Activated CD8-positive, alpha-beta memory T cell treated with anti-CD3 and anti-CD28 coated beads for 1 hour (primary cell): ENCODE results near the gene HOXB4.

Experiments
- DNase-seq, 2 donors: peaks; one replicate each; pipeline ENCODE4 v3.0.0-alpha.2; 2020; ENCODE audit warnings: low read depth in 1 of 2; ENCODE audit errors: extremely low read depth in 1 of 2

Gene HOXB4

GRCh38 chr17:48561884-48562810 lies 16.0 kb downstream of the HOXB4 start:
- DNase-seq = no peak

GRCh38 chr17:48559840-48560817 lies 18.0 kb downstream of the HOXB4 start:
- no peak for DNase-seq

- no peak for DNase-seq
These were observed 18.9 kb downstream of the HOXB4 start for GRCh38 chr17:48559122-48559839.

GRCh38 chr17:48558831-48559121 lies 19.4 kb downstream of the HOXB4 start:
- DNase-seq = no peak

GRCh38 chr17:48558057-48558830 lies 19.9 kb downstream of the HOXB4 start:
- DNase-seq = no peak

- no peak for DNase-seq
These were observed 21.4 kb downstream of the HOXB4 start for GRCh38 chr17:48556576-48557401.

GRCh38 chr17:48556229-48556575 lies 21.9 kb downstream of the HOXB4 start:
- no peak for DNase-seq

GRCh38 chr17:48555258-48556228 lies 22.6 kb downstream of the HOXB4 start:
- no peak for DNase-seq

- no peak for DNase-seq
These were observed 23.5 kb downstream of the HOXB4 start for GRCh38 chr17:48554412-48555257.

GRCh38 chr17:48553826-48554225 lies 24.3 kb downstream of the HOXB4 start:
- no peak for DNase-seq

- no peak for DNase-seq
These were observed 25.0 kb downstream of the HOXB4 start for GRCh38 chr17:48553190-48553547.

- DNase-seq = no peak
These were observed 25.5 kb downstream of the HOXB4 start for GRCh38 chr17:48552466-48553189.

- DNase-seq = no peak
These were observed 26.3 kb downstream of the HOXB4 start for GRCh38 chr17:48551596-48552465.

- DNase-seq = no peak
These were observed 27.0 kb downstream of the HOXB4 start for GRCh38 chr17:48551214-48551555.

GRCh38 chr17:48550502-48551213 lies 27.5 kb downstream of the HOXB4 start:
- no peak for DNase-seq
